Astrocyte of the cerebellum (primary cell): ENCODE results near the gene ERBB4.
"Not testable (repeated sequence)": the region's sequence is repeated elsewhere in the genome, so short reads cannot be mapped to it uniquely, and the experiment has no call there.

Experiments
- DNase-seq: peaks from one replicate; pipeline ENCODE4 v3.0.0-alpha.2; 2011; ENCODE audit warnings: low read depth
- H3K4me3 ChIP-seq: 2 replicates; pipeline ENCODE4 v1.5.1; 2011; ENCODE audit warnings: mild to moderate bottlenecking, low read depth, low read length, moderate library complexity
- in situ Hi-C: cut with HindIII; loops from 2 replicates; pipeline ENCODE4 v1.10.0; 2017; ENCODE audit warnings: low sequenced_read_pairs
- TF ChIP-seq, protein P1 (sequence below): IDR thresholded peaks from 2 replicates; pipeline ENCODE4 v1.5.1; 2012; ENCODE audit warnings: low read length, low read depth, moderate library complexity, mild to moderate bottlenecking; ENCODE audit errors: missing control alignments

The ERBB4 gene

DNA sequence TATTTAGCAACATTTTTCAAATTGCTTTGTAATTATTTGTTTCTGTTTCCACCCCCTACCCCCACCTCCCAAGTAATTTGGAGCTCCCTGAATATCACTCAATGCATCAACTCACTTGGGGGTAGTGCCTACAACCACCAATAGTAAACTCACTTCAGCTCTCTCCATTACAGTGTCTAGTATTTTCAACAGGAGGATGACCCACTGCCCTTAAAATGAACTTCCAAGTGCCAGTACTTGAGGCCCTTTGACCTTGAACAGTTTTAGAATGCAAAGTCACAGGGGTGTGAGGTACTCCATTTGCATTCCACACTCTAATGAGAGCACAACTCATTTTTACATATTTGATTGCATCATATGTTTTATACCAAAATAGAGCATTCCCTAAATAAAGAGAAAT is 523.0 kb downstream of the ERBB4 start:
- in situ Hi-C loops: no loop called here
- no peak for DNase-seq
- TF ChIP-seq, protein P1, sequence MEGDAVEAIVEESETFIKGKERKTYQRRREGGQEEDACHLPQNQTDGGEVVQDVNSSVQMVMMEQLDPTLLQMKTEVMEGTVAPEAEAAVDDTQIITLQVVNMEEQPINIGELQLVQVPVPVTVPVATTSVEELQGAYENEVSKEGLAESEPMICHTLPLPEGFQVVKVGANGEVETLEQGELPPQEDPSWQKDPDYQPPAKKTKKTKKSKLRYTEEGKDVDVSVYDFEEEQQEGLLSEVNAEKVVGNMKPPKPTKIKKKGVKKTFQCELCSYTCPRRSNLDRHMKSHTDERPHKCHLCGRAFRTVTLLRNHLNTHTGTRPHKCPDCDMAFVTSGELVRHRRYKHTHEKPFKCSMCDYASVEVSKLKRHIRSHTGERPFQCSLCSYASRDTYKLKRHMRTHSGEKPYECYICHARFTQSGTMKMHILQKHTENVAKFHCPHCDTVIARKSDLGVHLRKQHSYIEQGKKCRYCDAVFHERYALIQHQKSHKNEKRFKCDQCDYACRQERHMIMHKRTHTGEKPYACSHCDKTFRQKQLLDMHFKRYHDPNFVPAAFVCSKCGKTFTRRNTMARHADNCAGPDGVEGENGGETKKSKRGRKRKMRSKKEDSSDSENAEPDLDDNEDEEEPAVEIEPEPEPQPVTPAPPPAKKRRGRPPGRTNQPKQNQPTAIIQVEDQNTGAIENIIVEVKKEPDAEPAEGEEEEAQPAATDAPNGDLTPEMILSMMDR: no peak

DNA sequence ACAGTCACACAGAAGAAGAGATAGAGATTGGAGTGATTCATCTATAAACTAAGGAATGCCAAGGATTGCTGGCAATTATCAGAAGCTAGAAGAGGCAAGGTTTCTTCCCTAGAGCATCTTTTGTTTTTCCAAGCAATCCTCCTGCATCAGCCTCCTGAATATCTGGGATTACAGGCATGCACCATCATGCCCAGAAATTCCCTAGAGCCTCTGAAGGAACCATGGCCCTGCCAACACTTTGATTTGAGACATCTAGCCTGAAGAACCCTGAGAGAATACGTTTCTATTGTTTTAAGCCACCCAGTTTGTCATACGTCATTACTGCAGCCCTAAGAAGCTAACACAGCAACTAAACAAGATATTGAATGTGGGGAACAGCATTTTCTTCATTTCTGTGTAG is 525.0 kb downstream of the ERBB4 start:
- TF ChIP-seq, protein P1: no peak
- no peak for DNase-seq
- in situ Hi-C loops: no loop called here
- no peak overlapping the region for H3K4me3 ChIP-seq

More for the DNA sequence above, 523.0 kb downstream of the ERBB4 start:
- no peak overlapping the region for H3K4me3 ChIP-seq

DNA sequence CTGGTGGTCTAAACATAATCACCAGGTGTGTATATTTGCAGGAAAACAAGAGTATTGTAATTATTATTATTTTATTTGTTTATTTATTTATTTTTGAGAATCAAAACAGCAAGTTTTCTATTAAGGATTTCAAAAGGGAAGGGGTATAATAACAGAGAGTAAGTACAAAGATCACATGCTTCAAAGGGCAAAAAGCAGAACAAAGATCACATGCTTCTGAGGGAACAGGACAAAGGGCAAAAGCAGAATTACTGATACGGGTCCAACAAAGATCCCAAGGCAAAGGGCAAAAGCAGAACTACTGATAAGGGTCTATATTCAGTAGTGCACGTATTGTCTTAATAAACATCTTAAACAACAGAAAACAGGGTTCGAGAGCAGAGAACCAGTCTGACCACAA is 528.3 kb downstream of the ERBB4 start:
- in situ Hi-C loops, DNase-seq, H3K4me3 ChIP-seq: not testable (repeated sequence)

GRCh38 chr2:212007972-212008371 is 530.6 kb downstream of the ERBB4 start:
- no peak for DNase-seq
- in situ Hi-C loops: no loop called here
- no peak overlapping the region for H3K4me3 ChIP-seq
- TF ChIP-seq, protein P1: no peak

DNA sequence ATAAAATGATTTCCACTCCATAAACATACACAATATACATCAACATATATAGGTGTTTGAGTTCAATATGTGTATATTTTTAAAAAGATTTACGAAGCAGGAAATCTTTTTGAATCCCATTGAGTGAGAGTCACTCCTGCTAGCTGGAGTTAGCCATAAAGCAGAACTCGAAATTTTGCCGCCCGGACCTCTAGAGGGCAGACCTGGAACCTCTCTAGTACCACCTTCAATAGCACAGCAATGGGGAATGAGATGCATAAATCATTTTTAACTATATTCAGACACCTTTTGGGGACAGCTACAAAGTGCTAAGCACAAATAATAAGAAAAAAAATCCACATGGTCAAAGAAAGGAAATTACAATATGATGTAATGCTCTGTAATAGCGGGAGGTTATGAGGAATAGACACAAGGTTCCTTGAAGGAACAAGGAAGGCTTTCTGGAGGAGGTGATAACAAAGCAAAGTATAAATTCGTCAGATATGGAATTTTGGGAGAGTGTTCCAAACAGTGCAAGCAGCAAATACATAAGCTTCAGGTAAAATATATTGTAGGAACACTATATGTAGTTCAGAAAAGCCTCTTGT is 533.4 kb downstream of the ERBB4 start:
- in situ Hi-C loops: no loop called here
- no peak overlapping the region for H3K4me3 ChIP-seq
- DNase-seq: peak; percentile 12
- TF ChIP-seq, protein P1: peak; percentile 79

- no peak overlapping the region for H3K4me3 ChIP-seq
- TF ChIP-seq, protein P1: no peak
- in situ Hi-C loops: no loop called here
- DNase-seq: no peak
Measured at GRCh38 chr2:212001325-212001724, 537.3 kb downstream of the ERBB4 start.

DNA sequence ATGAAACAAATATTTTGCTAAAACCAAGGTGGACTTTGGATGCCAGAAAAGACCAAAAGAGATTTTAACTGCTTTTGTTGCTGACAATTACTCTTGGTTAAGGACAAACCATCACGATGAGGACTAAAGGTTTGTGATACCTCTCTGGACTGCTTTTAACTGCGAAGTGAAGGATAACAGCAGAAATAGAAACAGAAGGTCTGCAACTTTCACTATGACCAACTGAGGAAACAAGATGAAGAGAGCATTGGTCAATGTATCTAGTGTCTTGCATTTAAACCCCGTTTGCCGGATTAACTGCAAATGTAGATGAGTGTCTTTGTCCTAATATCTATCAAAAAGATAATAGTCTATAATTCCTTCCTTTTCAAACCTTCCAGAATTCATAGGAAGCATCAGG is 541.7 kb downstream of the ERBB4 start:
- TF ChIP-seq, protein P1: no peak
- no peak for DNase-seq
- no peak overlapping the region for H3K4me3 ChIP-seq
- in situ Hi-C loops: no loop called here
